ENCODE measurements around the gene AGBL2.
"Not testable (repeated sequence)": the region's sequence is repeated elsewhere in the genome, so short reads cannot be mapped to it uniquely, and the experiment has no call there.

The AGBL2 gene

DNA sequence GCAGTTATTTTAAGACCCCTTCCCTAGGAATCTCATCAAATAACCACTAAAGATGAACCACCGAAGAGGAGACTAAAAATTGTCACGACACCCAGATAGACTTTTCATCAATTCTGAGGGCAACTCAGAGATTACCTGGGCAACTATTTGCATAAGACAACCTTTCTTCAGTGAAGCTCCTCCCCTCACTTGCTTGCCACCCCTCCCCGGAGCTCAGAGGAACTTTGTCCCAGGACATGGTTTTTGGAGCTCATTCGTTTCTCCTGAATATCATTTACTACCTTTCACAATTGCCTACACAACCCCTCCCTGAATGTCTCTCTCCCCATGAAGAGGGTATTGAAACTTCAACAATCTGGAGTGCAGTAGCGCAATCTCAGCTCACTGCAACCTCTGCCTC is 3.9 kb downstream of the AGBL2 start:
- Histone ChIP-seq H3K4me3 (no peak overlapping the region), H3K4me1 (peaks cover 18 to 33% (median 22%) of the 10 kb centered on the region in 10 experiments), H3K9me3 (replicated peaks in 1 of 11) (peaks cover 0 to 13% (median 10%) of the 10 kb centered on the region in 11 experiments; a peak in 14 of 22 replicates), H3K36me3 (peaks cover under 1 to 8% (median 3%) of the 10 kb centered on the region in 11 experiments; a peak in 13 of 22 replicates), H3K27me3 (no peaks in the 10 kb centered on the region), H3K27ac (no peak overlapping the region), H4K20me1 (peaks cover 0 to 3% (median 0%) of the 10 kb centered on the region in 11 experiments; a peak in 1 of 22 replicates), H3K4me2 (no peak overlapping the region), H3K9ac (no peak overlapping the region)
- no peak for TF ChIP-seq Cebpa-rat (IDR thresholded peaks at IDR 0.05)

DNA sequence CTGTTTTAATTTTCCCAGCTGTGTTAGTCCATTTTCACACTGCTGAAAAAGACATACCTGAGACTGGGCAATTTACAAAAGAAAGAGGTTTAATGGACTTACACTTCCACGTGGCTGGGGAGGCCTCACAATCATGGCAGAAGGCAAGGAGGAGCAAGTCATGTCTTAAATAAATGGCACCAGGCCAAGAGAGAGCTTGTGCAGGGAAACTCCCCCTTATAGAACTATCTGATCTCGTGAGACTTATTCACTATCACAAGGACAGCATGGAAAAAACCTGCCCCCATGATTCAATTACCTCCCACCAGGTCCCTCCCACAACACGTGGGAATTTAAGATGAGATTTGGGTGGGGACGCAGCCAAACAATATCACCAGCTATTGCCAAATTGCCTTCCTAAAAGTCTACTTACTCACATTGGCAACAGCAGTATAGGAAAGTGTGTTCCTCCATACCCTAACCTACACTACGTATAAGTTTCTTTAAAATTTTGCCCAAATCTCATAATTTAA is 7.8 kb downstream of the AGBL2 start:
- not testable (repeated sequence) for H3K36me3 ChIP-seq, H4K20me1 ChIP-seq, H3K9ac ChIP-seq, H3K27ac ChIP-seq, H3K4me2 ChIP-seq, H3K4me3 ChIP-seq, H3K27me3 ChIP-seq
- Histone ChIP-seq H3K9me3 (replicated peaks in 1 of 11) (peaks cover 0 to 13% (median 10%) of the 10 kb centered on the region in 11 experiments; a peak in 14 of 22 replicates), H3K4me1 (peaks cover 0 to 27% (median 10%) of the 10 kb centered on the region in 10 experiments; a peak in 16 of 20 replicates)

DNA sequence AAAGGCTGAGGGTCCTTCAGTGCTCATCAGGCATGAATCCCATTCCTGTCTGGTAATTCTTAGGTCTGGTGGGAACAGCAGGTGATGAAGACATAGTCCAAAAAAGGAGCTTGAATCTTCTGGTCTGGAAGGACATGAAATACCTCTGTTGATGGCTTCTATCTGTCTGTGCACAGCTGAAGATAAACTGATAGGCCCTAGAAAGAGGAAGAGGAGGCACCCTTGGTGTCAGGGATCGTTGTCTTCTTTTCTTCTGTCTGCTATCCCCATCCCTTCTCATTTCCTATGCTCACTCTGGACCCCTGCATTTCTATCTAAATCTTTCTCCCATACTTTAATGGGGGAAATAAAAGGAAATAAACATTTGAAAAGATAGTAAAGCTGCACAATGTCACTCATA is 9.4 kb downstream of the AGBL2 start:
- no peak for TF ChIP-seq Cebpa-rat (IDR thresholded peaks at IDR 0.05)
- Histone ChIP-seq H3K4me2 (peak overlapping the region in 6 of 11 experiments; percentile 9 to 61 (median 50); a peak in 10 of 22 replicates), H3K9ac (no peak overlapping the region), H3K27ac (no peak overlapping the region), H3K27me3 (no peaks in the 10 kb centered on the region), H3K4me1 (peaks cover 0 to 27% (median 10%) of the 10 kb centered on the region in 10 experiments; a peak in 16 of 20 replicates), H3K9me3 (replicated peaks in 1 of 11) (peaks cover 0 to 13% (median 10%) of the 10 kb centered on the region in 11 experiments; a peak in 14 of 22 replicates), H4K20me1 (no peaks in the 10 kb centered on the region), H3K36me3 (no peaks in the 10 kb centered on the region), H3K4me3 (no peak overlapping the region)

DNA sequence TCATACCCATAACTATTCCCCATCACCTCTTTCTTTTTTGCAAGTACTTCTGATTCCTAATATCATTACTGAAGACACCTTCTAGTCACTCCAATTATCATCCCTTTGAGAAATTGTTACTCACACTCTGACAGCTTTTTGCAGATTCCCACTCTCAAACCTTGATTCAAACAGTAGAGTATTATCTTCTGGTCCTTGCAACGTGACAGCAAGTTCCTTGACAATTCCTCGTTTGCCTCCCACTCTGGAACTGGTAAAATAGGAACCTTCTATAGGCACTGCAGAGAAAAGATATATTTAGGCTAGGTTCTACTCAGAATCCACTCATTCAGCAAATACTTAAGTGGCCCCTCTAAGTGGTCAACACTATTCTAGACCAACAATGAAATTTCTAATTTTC is 23.2 kb downstream of the AGBL2 start:
- Histone ChIP-seq H3K4me2 (no peak overlapping the region), H3K36me3 (no peaks in the 10 kb centered on the region)
- no peak for TF ChIP-seq Cebpa-rat (IDR thresholded peaks at IDR 0.05)

DNA sequence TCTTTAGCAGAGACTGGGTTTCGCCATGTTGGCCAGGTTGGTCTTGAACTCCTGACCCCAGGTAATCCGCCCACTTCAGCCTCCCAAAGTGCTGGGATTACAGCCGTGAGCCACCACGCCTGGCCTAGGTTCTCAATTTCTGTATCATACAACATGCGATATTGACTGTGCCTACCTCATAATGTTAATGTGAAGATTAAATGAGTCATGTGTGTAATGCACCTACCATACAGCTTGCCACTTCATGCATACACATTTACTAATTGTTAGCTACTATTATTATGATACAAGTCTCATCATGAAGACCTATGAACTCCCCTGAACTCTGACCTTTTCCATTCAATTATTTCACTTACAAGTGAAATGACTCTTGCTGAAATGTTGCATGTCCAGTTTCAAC is 25.7 kb downstream of the AGBL2 start:
- Histone ChIP-seq H3K4me1 (peaks cover 0 to 18% (median 4%) of the 10 kb centered on the region in 10 experiments; a peak in 8 of 20 replicates), H3K36me3 (no peaks in the 10 kb centered on the region), H3K9me3 (replicated peaks in 1 of 11) (no peaks in the 10 kb centered on the region), H3K27ac (no peak overlapping the region), H4K20me1 (no peaks in the 10 kb centered on the region), H3K4me3 (no peak overlapping the region), H3K4me2 (no peak overlapping the region), H3K27me3 (no peaks in the 10 kb centered on the region), H3K9ac (no peak overlapping the region)
- no peak for TF ChIP-seq Cebpa-rat (IDR thresholded peaks at IDR 0.05)

More for the DNA sequence above, 23.2 kb downstream of the AGBL2 start:
- H3K27ac ChIP-seq, result no peak overlapping the region
- peaks cover 0 to 18% (median 4%) of the 10 kb centered on the region in 10 experiments; a peak in 8 of 20 replicates for H3K4me1 ChIP-seq
- no peak overlapping the region for H3K4me3 ChIP-seq
- H3K9ac ChIP-seq, result no peak overlapping the region
- no peaks in the 10 kb centered on the region for H4K20me1 ChIP-seq
- H3K9me3 ChIP-seq (replicated peaks in 1 of 11), result no peaks in the 10 kb centered on the region
- no peaks in the 10 kb centered on the region for H3K27me3 ChIP-seq

DNA sequence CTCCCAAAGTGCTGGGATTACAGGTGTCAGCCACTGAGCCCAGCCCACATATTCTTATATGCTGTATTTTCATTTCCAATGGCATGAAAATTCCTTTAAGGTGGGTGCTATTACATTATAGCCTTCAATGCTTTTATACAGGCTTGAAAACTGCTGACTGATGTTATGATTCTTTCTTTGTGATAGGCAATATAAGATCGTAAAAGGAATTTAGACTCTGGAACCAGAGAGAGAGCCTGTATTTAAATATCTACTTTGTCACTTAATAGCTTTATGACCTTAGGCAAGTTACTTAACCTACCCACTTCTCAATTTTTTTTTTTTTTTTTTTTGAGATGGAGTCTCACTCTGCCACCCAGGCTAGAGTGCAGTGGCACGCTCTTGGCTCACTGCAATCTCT is 26.2 kb downstream of the AGBL2 start:
- Histone ChIP-seq H3K9ac (no peak overlapping the region), H3K27me3 (no peaks in the 10 kb centered on the region), H3K27ac (no peak overlapping the region), H3K4me1 (peaks cover 0 to 18% (median 5%) of the 10 kb centered on the region in 10 experiments; a peak in 8 of 20 replicates), H3K36me3 (no peaks in the 10 kb centered on the region), H3K4me3 (no peak overlapping the region), H3K9me3 (replicated peaks in 1 of 11) (no peaks in the 10 kb centered on the region), H4K20me1 (no peaks in the 10 kb centered on the region), H3K4me2 (no peak overlapping the region)
- no peak for TF ChIP-seq Cebpa-rat (IDR thresholded peaks at IDR 0.05)

DNA sequence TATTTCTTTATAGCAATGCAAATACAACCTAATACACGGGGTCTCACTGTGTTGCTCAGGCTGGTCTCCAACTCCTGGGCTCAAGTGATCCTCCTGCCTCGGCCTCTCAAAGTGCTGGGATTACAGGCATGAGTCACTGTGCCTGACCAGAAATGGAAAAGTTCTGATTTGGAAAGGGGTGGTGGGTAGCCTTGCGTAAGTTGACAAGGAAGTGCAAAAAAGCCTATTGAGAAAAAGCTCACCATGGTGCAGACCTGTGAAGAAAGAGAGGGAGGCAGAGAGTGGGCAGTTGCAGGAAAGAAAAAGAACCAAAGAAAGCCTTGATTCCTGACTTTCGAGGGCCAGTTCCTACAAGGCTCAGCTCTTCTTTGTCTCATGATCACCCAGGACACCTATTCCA is 27.1 kb downstream of the AGBL2 start:
- no peaks in the 10 kb centered on the region for H3K27me3 ChIP-seq
- peak overlapping the region in 4 of 11 experiments; percentile 11 to 55 (median 39); a peak in 5 of 22 replicates for H3K4me2 ChIP-seq
- H3K27ac ChIP-seq, result peak overlapping the region in 1 of 11 experiments; percentile 31; a peak in 1 of 22 replicates
- no peaks in the 10 kb centered on the region for H3K9me3 ChIP-seq (replicated peaks in 1 of 11)
- no peaks in the 10 kb centered on the region for H3K36me3 ChIP-seq
- H3K9ac ChIP-seq, result no peak overlapping the region
- TF ChIP-seq Cebpa-rat (IDR thresholded peaks at IDR 0.05), result no peak
- H3K4me1 ChIP-seq, result peaks cover 6 to 22% (median 12%) of the 10 kb centered on the region in 10 experiments
- H3K4me3 ChIP-seq, result no peak overlapping the region
- H4K20me1 ChIP-seq, result no peaks in the 10 kb centered on the region

DNA sequence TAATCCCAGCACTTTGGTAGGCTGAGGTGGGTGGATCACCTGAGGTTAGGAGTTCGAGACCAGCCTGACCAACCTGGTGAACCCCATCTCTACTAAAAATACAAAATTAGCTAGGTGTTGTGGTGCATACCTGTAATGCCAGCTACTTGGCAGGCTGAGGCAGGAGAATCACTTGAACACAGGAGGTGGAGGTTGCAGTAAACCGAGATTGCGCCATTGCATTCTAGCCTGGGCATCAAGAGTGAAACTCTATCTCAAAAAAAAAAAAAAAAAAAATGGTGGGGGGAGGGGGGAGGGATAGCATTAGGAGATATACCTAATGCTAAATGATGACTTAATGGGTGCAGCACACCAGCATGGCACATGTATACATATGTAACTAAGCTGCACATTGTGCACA is 28.5 kb downstream of the AGBL2 start:
- H3K27ac ChIP-seq; H3K9me3 ChIP-seq (replicated peaks in 1 of 11); H3K36me3 ChIP-seq; H4K20me1 ChIP-seq; H3K9ac ChIP-seq; H3K27me3 ChIP-seq; H3K4me2 ChIP-seq; H3K4me3 ChIP-seq: not testable (repeated sequence)
- H3K4me1 ChIP-seq, result peaks cover 17 to 29% (median 23%) of the 10 kb centered on the region in 10 experiments

DNA sequence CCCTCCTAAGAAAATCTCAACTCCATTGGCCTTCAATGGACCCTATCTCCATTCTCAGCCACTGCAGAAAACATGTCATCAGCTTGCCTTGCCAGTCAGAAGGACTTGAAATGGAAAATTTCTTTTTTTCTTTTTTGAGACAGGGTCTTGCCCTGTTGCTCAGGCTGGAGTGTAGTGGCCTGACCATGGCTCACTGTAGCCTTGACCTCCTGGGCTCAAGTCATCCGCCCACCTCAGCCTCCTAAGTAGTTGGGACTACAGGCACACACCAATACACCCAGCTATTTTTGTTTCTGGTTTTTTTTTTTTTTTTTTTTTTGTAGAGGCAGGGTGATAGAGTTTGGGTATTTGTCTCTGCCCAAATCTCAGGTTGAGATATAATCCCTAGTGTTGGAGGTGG is 29.0 kb downstream of the AGBL2 start:
- H3K27me3 ChIP-seq, result no peaks in the 10 kb centered on the region
- TF ChIP-seq Cebpa-rat (IDR thresholded peaks at IDR 0.05), result no peak
- H3K9me3 ChIP-seq (replicated peaks in 1 of 11), result no peaks in the 10 kb centered on the region

DNA sequence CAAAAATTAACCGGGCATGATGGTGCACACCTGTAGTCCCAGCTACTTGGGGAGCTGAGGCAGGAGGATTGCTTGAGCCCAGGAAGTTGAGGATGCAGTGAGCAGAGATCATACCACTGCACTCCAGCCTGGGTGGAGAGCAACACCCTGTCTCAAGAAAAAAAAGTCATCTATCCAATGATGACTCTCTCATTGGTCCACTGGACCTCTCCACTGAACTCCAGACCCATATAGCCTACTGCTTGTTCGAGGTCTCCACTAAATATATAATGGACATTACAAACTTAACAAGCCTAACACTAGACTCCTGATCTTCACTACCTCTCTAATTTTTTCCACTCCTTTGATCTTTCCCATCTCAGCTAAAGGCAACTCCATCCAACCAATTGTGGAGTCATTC is 39.3 kb downstream of the AGBL2 start:
- Histone ChIP-seq H3K36me3 (no peaks in the 10 kb centered on the region), H3K4me2 (no peak overlapping the region), H4K20me1 (no peaks in the 10 kb centered on the region), H3K4me3 (no peak overlapping the region), H3K9ac (no peak overlapping the region), H3K9me3 (replicated peaks in 1 of 11) (no peaks in the 10 kb centered on the region), H3K4me1 (no peaks in the 10 kb centered on the region), H3K27ac (no peak overlapping the region), H3K27me3 (no peaks in the 10 kb centered on the region)
- no peak for TF ChIP-seq Cebpa-rat (IDR thresholded peaks at IDR 0.05)

More for the DNA sequence above, 29.0 kb downstream of the AGBL2 start:
- H3K27ac ChIP-seq, result no peak overlapping the region
- H3K4me1 ChIP-seq, result peaks cover 17 to 32% (median 24%) of the 10 kb centered on the region in 10 experiments
- no peaks in the 10 kb centered on the region for H3K36me3 ChIP-seq
- no peak overlapping the region for H3K4me2 ChIP-seq
- no peak overlapping the region for H3K9ac ChIP-seq
- no peak overlapping the region for H3K4me3 ChIP-seq
- no peaks in the 10 kb centered on the region for H4K20me1 ChIP-seq
